ENCODE measurements around the gene ZCCHC14. TPM values are rescaled to one million over a fixed set of nuclear protein-coding genes. Genes with fewer than 3 reads are reported as not detected.
A peak's percentile ranks its signal among the peaks of the same experiment; 100 is the strongest.

Gene ZCCHC14
- total and polyA plus RNA-seq, 2 of the 13 experiments (the other 11 are each of a cell fraction or from before 2014, with no cell fraction given) = 12.4 to 12.5 TPM

DNA sequence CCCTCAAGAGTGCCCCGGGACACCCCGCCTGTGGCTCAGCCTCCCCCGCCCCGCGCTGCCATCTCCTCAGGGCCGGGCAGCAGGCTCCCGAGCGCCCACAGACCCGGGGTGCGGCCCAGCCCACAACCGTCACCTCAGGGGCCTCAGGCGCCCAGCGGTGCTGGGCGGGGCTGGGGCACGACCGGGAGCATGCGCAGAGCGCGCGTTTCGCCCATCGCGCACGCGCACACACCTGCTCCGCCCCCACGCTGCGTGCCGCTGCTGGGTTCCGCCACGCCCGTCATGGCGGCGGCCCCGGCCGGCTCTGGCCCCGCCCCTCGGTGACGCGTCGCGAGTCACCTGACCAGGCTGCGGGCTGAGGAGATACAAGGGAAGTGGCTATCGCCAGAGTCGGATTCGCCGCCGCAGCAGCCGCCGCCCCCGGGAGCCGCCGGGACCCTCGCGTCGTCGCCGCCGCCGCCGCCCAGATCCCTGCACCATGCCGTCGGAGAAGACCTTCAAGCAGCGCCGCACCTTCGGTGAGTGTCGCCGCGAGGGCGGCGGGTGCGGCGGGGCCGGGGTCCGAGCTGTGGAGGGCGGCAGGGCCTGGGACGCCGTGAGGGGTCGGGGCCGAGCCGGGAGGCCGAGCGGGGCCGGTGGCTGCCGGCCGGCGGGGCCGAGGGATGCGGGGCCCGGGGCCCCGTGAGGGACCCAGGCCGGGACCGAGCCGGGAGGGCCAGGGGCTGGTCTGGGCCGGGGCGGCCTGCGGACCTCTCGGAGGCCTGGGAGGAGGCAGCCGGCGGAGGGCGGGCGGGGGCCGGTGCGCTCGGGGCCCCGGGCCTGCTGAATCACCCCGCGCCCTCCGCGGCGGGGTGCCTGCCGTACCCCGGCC lies 100.6 kb downstream of the ZCCHC14 start, which contains the start of gene MAP1LC3B (continued):
- TF ChIP-seq, protein P1, sequence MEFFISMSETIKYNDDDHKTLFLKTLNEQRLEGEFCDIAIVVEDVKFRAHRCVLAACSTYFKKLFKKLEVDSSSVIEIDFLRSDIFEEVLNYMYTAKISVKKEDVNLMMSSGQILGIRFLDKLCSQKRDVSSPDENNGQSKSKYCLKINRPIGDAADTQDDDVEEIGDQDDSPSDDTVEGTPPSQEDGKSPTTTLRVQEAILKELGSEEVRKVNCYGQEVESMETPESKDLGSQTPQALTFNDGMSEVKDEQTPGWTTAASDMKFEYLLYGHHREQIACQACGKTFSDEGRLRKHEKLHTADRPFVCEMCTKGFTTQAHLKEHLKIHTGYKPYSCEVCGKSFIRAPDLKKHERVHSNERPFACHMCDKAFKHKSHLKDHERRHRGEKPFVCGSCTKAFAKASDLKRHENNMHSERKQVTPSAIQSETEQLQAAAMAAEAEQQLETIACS (CRISPR knock-in tag; IDR thresholded peaks at IDR 0.05) = peak; percentile 78
- TF ChIP-seq HMG20A (CRISPR knock-in tag; IDR thresholded peaks at IDR 0.05; ENCODE audit: borderline replicate concordance) (no peak), ZFP62 (CRISPR knock-in tag; IDR thresholded peaks at IDR 0.05) (0 out of 2 replicates have a peak, but pooled peaks have one; percentile 25), POLR2AphosphoS5 (IDR thresholded peaks at IDR 0.05; ENCODE audit: low read depth, low read length) (peak; percentile 71), KDM1A (CRISPR knock-in tag; IDR thresholded peaks at IDR 0.05) (no peak), NFE2 (CRISPR knock-in tag; IDR thresholded peaks at IDR 0.05) (no peak), PAX8 (CRISPR knock-in tag; IDR thresholded peaks at IDR 0.05; ENCODE audit: borderline replicate concordance) (peak; percentile 98), ZSCAN31 (CRISPR knock-in tag; IDR thresholded peaks at IDR 0.05; ENCODE audit: low read depth) (peak; percentile 98), NCOA5 (CRISPR knock-in tag; IDR thresholded peaks at IDR 0.05) (no peak), GTF2F1 (IDR thresholded peaks at IDR 0.05; ENCODE audit: low read length) (peak; percentile 85), XRCC5 (optimal IDR thresholded peaks at IDR 0.05; ENCODE audit: low read length) (no peak), ZNF337 (CRISPR knock-in tag; IDR thresholded peaks at IDR 0.05; ENCODE audit: borderline replicate concordance, low read depth) (peak; percentile 69; the same call in 1 of the 2 replicates), ZNF317 (CRISPR knock-in tag; IDR thresholded peaks at IDR 0.05) (no peak), YEATS2 (CRISPR knock-in tag; IDR thresholded peaks at IDR 0.05; ENCODE audit: borderline replicate concordance) (peak; percentile 52; the same call in 1 of the 2 replicates), ZNF292 (CRISPR knock-in tag; IDR thresholded peaks at IDR 0.05; ENCODE audit: borderline replicate concordance, low read depth) (no peak)
- TF ChIP-seq, protein P2, sequence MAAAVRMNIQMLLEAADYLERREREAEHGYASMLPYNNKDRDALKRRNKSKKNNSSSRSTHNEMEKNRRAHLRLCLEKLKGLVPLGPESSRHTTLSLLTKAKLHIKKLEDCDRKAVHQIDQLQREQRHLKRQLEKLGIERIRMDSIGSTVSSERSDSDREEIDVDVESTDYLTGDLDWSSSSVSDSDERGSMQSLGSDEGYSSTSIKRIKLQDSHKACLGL (CRISPR knock-in tag; IDR thresholded peaks at IDR 0.05) = peak; percentile 75
- TF ChIP-seq, protein P3, sequence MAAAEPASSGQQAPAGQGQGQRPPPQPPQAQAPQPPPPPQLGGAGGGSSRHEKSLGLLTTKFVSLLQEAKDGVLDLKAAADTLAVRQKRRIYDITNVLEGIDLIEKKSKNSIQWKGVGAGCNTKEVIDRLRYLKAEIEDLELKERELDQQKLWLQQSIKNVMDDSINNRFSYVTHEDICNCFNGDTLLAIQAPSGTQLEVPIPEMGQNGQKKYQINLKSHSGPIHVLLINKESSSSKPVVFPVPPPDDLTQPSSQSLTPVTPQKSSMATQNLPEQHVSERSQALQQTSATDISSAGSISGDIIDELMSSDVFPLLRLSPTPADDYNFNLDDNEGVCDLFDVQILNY (CRISPR knock-in tag; conservative IDR thresholded peaks at IDR 0.05) = no peak
- TF ChIP-seq, protein P4, sequence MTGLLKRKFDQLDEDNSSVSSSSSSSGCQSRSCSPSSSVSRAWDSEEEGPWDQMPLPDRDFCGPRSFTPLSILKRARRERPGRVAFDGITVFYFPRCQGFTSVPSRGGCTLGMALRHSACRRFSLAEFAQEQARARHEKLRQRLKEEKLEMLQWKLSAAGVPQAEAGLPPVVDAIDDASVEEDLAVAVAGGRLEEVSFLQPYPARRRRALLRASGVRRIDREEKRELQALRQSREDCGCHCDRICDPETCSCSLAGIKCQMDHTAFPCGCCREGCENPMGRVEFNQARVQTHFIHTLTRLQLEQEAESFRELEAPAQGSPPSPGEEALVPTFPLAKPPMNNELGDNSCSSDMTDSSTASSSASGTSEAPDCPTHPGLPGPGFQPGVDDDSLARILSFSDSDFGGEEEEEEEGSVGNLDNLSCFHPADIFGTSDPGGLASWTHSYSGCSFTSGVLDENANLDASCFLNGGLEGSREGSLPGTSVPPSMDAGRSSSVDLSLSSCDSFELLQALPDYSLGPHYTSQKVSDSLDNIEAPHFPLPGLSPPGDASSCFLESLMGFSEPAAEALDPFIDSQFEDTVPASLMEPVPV (CRISPR knock-in tag; IDR thresholded peaks at IDR 0.05) = peak; percentile 74; the same call in 1 of the 2 replicates
- TF ChIP-seq, protein P5, sequence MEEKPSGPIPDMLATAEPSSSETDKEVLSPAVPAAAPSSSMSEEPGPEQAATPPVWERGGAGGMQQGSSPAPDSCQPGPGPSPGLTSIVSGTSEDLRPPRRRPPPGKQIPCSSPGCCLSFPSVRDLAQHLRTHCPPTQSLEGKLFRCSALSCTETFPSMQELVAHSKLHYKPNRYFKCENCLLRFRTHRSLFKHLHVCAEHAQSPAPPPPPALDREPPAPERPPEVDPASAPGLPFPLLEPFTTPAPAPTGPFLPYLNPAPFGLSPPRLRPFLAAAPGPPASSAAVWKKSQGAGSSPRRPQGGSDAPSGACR (CRISPR knock-in tag; IDR thresholded peaks at IDR 0.05) = peak; percentile 28; the same call in 1 of the 2 replicates
- TF ChIP-seq, protein P6, sequence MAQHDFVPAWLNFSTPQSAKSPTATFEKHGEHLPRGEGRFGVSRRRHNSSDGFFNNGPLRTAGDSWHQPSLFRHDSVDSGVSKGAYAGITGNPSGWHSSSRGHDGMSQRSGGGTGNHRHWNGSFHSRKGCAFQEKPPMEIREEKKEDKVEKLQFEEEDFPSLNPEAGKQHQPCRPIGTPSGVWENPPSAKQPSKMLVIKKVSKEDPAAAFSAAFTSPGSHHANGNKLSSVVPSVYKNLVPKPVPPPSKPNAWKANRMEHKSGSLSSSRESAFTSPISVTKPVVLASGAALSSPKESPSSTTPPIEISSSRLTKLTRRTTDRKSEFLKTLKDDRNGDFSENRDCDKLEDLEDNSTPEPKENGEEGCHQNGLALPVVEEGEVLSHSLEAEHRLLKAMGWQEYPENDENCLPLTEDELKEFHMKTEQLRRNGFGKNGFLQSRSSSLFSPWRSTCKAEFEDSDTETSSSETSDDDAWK (CRISPR knock-in tag; IDR thresholded peaks at IDR 0.05) = no peak
- TF ChIP-seq, protein P7, sequence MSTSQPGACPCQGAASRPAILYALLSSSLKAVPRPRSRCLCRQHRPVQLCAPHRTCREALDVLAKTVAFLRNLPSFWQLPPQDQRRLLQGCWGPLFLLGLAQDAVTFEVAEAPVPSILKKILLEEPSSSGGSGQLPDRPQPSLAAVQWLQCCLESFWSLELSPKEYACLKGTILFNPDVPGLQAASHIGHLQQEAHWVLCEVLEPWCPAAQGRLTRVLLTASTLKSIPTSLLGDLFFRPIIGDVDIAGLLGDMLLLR (CRISPR knock-in tag; IDR thresholded peaks at IDR 0.05) = peak; percentile 33; the same call in 1 of the 2 replicates
- TF ChIP-seq, protein P8, sequence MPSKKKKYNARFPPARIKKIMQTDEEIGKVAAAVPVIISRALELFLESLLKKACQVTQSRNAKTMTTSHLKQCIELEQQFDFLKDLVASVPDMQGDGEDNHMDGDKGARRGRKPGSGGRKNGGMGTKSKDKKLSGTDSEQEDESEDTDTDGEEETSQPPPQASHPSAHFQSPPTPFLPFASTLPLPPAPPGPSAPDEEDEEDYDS (CRISPR knock-in tag; IDR thresholded peaks at IDR 0.05) = peak; percentile 96

All from HepG2 (cell line).